HG03135 (cell line): ENCODE data around the gene PPP1R1C.

Experiments
- ATAC-seq: cut with Tn5 transposase; IDR thresholded peaks from one replicate; pipeline ENCODE4 v1.9.1; 2021; ENCODE audit warnings: mild to moderate bottlenecking, moderate library complexity; ENCODE audit not compliant: unreplicated experiment

The PPP1R1C gene

GRCh38 chr2:182098648-182099047 lies 113.0 kb downstream of the PPP1R1C start:
- no peak for ATAC-seq

GRCh38 chr2:182101263-182101662 lies 115.6 kb downstream of the PPP1R1C start:
- no peak for ATAC-seq

GRCh38 chr2:182103526-182103925 lies 117.9 kb downstream of the PPP1R1C start:
- no peak for ATAC-seq

GRCh38 chr2:182110347-182110746 lies 124.7 kb downstream of the PPP1R1C start:
- no peak for ATAC-seq

- ATAC-seq, result no peak
Observed at GRCh38 chr2:182113334-182113733, 127.7 kb downstream of the PPP1R1C start.

- no peak for ATAC-seq
Observed at GRCh38 chr2:182115258-182115657, 129.6 kb downstream of the PPP1R1C start.

- no peak for ATAC-seq
Observed at GRCh38 chr2:182116774-182117173, 131.1 kb downstream of the PPP1R1C start.

GRCh38 chr2:182117196-182117595 lies 131.5 kb downstream of the PPP1R1C start:
- ATAC-seq, result no peak

GRCh38 chr2:182128821-182129707 lies 143.4 kb downstream of the PPP1R1C start:
- ATAC-seq, result no peak

GRCh38 chr2:182132605-182133004 lies 147.0 kb downstream of the PPP1R1C start:
- ATAC-seq, result no peak

- ATAC-seq, result no peak
Observed at GRCh38 chr2:182133195-182133891, 147.7 kb downstream of the PPP1R1C start.

GRCh38 chr2:182134201-182134600 lies 148.5 kb downstream of the PPP1R1C start:
- ATAC-seq, result no peak

- ATAC-seq, result no peak
Observed at GRCh38 chr2:182142062-182142461, 156.4 kb downstream of the PPP1R1C start.

GRCh38 chr2:182144041-182144775 lies 158.6 kb downstream of the PPP1R1C start:
- no peak for ATAC-seq

GRCh38 chr2:182144776-182145165 lies 159.1 kb downstream of the PPP1R1C start:
- no peak for ATAC-seq

- ATAC-seq, result no peak
Observed at GRCh38 chr2:182148344-182148743, 162.7 kb downstream of the PPP1R1C start.

GRCh38 chr2:182163878-182164277 lies 178.2 kb downstream of the PPP1R1C start:
- ATAC-seq, result no peak

GRCh38 chr2:182164686-182165085 lies 179.0 kb downstream of the PPP1R1C start:
- ATAC-seq, result no peak

- ATAC-seq, result no peak
Observed at GRCh38 chr2:182165202-182165601, 179.5 kb downstream of the PPP1R1C start.

GRCh38 chr2:182166406-182166805 lies 180.8 kb downstream of the PPP1R1C start:
- ATAC-seq, result no peak

GRCh38 chr2:182166841-182167240 lies 181.2 kb downstream of the PPP1R1C start:
- no peak for ATAC-seq
